Sigmoid colon (tissue), 7 donors: ENCODE results near the gene TADA2A. TPM values are rescaled to one million over a fixed set of nuclear protein-coding genes. Genes with fewer than 3 reads are reported as not detected.

ENCODE experiments used
- DNase-seq: peaks from one replicate; pipeline ENCODE4 v3.0.0-alpha.2; 2019
- H3K27ac ChIP-seq, 4 donors: fragments of 200-600 bp; sonication (generic); one replicate each; pipeline ENCODE4 v1.5.1; 2016 to 2019; ENCODE audit warnings: mild to moderate bottlenecking in 1 of 4
- H3K27me3 ChIP-seq, 3 donors: fragments of 200-600 bp; sonication (generic); one replicate each; pipeline ENCODE4 v1.5.1; 2019; ENCODE audit warnings: mild to moderate bottlenecking in 1 of 3
- H3K36me3 ChIP-seq, 4 donors: fragments of 200-600 bp; sonication (generic); one replicate each; pipeline ENCODE4 v1.5.1; 2016 to 2019
- H3K4me1 ChIP-seq, 4 donors: fragments of 200-600 bp; sonication (generic); one replicate each; pipeline ENCODE4 v1.5.1; 2017 to 2019
- H3K4me3 ChIP-seq, 4 donors: fragments of 200-600 bp; sonication (generic); one replicate each; pipeline ENCODE4 v1.5.1; 2017 to 2019; ENCODE audit warnings: mild to moderate bottlenecking in 2 of 4, moderate library complexity in 1 of 4
- H3K9me3 ChIP-seq, 4 donors: fragments of 200-600 bp in 3 of 4; sonication (generic) in 3 of 4; one replicate each; pipeline versions ENCODE4 v1.5.1 to v1.6.1; 2013 to 2019
- EP300 ChIP-seq, 4 donors: sonication (generic); formaldehyde crosslinking; IDR thresholded peaks; one replicate each; pipeline ENCODE4 v1.6.1; 2017; ENCODE audit warnings: antibody characterized with exemption in 4 of 4
- POLR2A ChIP-seq, 2 donors: fragments of 450-650 bp; IDR thresholded peaks; one replicate each; pipeline ENCODE4 v1.6.1; 2016; ENCODE audit warnings: antibody characterized with exemption in 2 of 2, mild to moderate bottlenecking in 2 of 2, moderate library complexity in 2 of 2
- POLR2AphosphoS5 ChIP-seq, 4 donors: sonication (generic); formaldehyde crosslinking; IDR thresholded peaks; one replicate each; pipeline ENCODE4 v1.6.1; 2017; ENCODE audit warnings: antibody characterized with exemption in 4 of 4
- WGBS, 2 donors: extraction: QIAGEN DNeasy Blood & Tissue Kit; methylation state at CpG; one replicate each; pipeline ENCODE4 v1.1.7; 2013; 5-methylcytosine and 5-hydroxymethylcytosine counted together
- intact Hi-C: fragments of 100-400 bp; cut with DNase I; formaldehyde crosslinking; loops from one replicate; pipeline ENCODE4 v1.15.1; 2023
- polyA plus RNA-seq, 3 donors: library from polyadenylated mRNA; stranded (reverse); fragments of 200-250 nt; gene quantifications; one replicate each; pipeline ENCODE4 v1.2.3, GENCODE V29; 2013
- total RNA-seq, 4 donors: library from RNA; depleted of rRNA; stranded (reverse); fragments of >200 nt; gene quantifications; one replicate each; pipeline ENCODE4 v1.1.0, GENCODE V29; 2016
- TF ChIP-seq, protein P1 (sequence below), 4 experiments: fragments of 450-650 bp in 3 of 4; fragments of 200-600 bp in 1 of 4; IDR thresholded peaks; one replicate each; pipeline ENCODE4 v1.5.1; 2016 to 2019; ENCODE audit warnings: antibody characterized with exemption in 4 of 4, mild to moderate bottlenecking in 3 of 4, moderate library complexity in 2 of 4
- donor health status: healthy with polysubstance abuse.
- donor health status: Bipolar disorder and iron deficiency.
- donor health status: healthy.

Gene TADA2A
- total and polyA plus RNA-seq, 7 donors: 7.2 to 22.7 (median 15.0) TPM

- no peak overlapping the region for H3K4me3 ChIP-seq
- no peaks in the 10 kb centered on the region for H3K27me3 ChIP-seq
- DNase-seq: no peak
- intact Hi-C loops: no loop called here
- H3K36me3 ChIP-seq: no peaks in the 10 kb centered on the region
- H3K9me3 ChIP-seq: no peaks in the 10 kb centered on the region
- TF ChIP-seq EP300 (IDR thresholded peaks at IDR 0.05) (no peak), POLR2AphosphoS5 (IDR thresholded peaks at IDR 0.05) (no peak), POLR2A (IDR thresholded peaks at IDR 0.05) (no peak)
- TF ChIP-seq, protein P1, sequence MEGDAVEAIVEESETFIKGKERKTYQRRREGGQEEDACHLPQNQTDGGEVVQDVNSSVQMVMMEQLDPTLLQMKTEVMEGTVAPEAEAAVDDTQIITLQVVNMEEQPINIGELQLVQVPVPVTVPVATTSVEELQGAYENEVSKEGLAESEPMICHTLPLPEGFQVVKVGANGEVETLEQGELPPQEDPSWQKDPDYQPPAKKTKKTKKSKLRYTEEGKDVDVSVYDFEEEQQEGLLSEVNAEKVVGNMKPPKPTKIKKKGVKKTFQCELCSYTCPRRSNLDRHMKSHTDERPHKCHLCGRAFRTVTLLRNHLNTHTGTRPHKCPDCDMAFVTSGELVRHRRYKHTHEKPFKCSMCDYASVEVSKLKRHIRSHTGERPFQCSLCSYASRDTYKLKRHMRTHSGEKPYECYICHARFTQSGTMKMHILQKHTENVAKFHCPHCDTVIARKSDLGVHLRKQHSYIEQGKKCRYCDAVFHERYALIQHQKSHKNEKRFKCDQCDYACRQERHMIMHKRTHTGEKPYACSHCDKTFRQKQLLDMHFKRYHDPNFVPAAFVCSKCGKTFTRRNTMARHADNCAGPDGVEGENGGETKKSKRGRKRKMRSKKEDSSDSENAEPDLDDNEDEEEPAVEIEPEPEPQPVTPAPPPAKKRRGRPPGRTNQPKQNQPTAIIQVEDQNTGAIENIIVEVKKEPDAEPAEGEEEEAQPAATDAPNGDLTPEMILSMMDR (IDR thresholded peaks at IDR 0.05): no peak
- H3K27ac ChIP-seq: no peak overlapping the region
- peaks cover 0 to 6% (median 0%) of the 10 kb centered on the region in 4 donors for H3K4me1 ChIP-seq
These were observed 93.7 kb downstream of the TADA2A start for GRCh38 chr17:37500378-37500777.

DNA sequence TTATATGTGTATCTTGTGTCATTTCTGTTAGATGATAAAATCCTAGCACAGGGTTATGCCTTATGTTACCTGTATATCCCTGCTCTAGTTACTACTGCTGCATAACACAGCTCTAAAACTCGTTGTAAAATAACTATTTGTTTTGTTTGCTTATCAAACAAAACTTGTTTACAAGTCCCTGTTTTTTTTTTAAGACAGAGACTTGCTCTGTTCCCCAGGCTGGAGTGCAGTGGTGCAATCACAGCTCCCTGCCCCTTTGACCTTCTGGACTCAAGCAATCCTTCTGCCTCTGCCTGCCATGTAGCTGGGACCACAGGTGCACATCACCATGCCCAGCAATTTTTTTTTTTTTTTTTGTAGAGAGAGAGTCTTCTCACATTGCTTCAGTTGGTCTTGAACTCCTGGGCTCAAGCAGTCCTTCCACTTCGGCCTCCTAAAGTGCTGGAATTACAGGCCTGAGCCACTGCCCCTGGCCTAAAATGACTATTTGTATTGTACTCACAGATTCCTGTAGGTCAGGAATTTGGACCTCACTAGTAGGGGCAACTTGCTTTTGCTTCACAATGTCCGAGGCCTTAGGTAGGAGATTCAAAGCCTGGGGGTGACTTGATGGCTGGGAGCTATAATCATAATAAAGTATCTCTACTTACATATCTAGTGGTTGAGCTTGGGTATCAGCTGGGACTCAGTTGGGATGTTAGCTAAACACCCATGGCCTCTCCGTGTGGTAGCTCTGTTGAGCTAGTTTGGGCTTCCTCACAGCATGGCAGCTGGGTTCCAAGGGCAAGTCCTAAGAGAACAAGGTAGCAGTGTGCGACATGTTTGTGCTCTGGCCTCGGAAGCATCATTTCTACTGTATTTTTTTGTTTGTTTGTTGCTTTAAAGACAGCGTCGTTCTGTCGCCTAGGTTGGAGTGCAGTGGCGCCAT, 95.6 kb downstream of the TADA2A start:
- H3K27ac ChIP-seq: no peak overlapping the region
- WGBS, 2 donors: 84 to 92% methylated on average over 10 of the region's 10 CpGs
- peaks cover 0 to 11% (median 9%) of the 10 kb centered on the region in 4 donors for H3K4me1 ChIP-seq
- intact Hi-C loops: no loop called here
- no peaks in the 10 kb centered on the region for H3K36me3 ChIP-seq
- no peak for DNase-seq
- no peaks in the 10 kb centered on the region for H3K27me3 ChIP-seq
- no peaks in the 10 kb centered on the region for H3K9me3 ChIP-seq
- H3K4me3 ChIP-seq: no peak overlapping the region
- no peak for TF ChIP-seq POLR2AphosphoS5 (IDR thresholded peaks at IDR 0.05)
- TF ChIP-seq, protein P1 (IDR thresholded peaks at IDR 0.05): no peak
- no peak for TF ChIP-seq POLR2A (IDR thresholded peaks at IDR 0.05)
- TF ChIP-seq EP300 (IDR thresholded peaks at IDR 0.05): no peak

DNA sequence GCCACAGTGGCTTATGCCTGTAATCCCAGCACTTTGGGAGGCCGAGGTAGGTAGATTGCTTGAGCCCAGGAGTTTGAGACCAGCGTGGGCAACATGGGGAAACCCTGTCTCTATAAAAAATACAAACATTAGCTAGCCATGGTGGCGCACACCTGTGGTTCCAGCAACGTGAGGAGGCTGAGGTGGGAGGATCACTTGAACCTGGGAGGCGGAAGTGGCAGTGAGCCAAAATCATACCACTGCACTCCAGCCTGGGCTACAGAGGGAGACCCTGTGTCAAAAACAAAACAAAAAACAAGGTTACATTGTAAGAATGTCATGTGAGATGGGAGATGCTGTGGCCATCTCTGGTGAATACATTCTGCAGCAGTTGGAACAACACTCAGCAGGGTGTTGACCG, 96.5 kb downstream of the TADA2A start:
- Histone ChIP-seq H3K27ac (no peak overlapping the region), H3K36me3 (no peaks in the 10 kb centered on the region), H3K4me1 (peaks cover 0 to 14% (median 13%) of the 10 kb centered on the region in 4 donors), H3K9me3 (no peaks in the 10 kb centered on the region), H3K4me3 (no peak overlapping the region), H3K27me3 (no peaks in the 10 kb centered on the region)
- WGBS, 2 donors: 96% methylated on average over 6 of the region's 6 CpGs
- TF ChIP-seq, protein P1 (IDR thresholded peaks at IDR 0.05): no peak
- no peak for TF ChIP-seq EP300 (IDR thresholded peaks at IDR 0.05)
- no peak for TF ChIP-seq POLR2A (IDR thresholded peaks at IDR 0.05)
- TF ChIP-seq POLR2AphosphoS5 (IDR thresholded peaks at IDR 0.05): no peak
- intact Hi-C loops: no loop called here
- no peak for DNase-seq

GRCh38 chr17:37505333-37505732, 98.6 kb downstream of the TADA2A start:
- H3K4me3 ChIP-seq: no peak overlapping the region
- H3K4me1 ChIP-seq: peaks cover 0 to 14% (median 12%) of the 10 kb centered on the region in 4 donors
- no peaks in the 10 kb centered on the region for H3K36me3 ChIP-seq
- no peaks in the 10 kb centered on the region for H3K27me3 ChIP-seq
- no peaks in the 10 kb centered on the region for H3K9me3 ChIP-seq
- no peak for TF ChIP-seq POLR2AphosphoS5 (IDR thresholded peaks at IDR 0.05)
- DNase-seq: no peak
- intact Hi-C loops: no loop called here
- no peak overlapping the region for H3K27ac ChIP-seq
- 91% methylated on average over 3 of the region's 3 CpGs for WGBS, 2 donors

GRCh38 chr17:37506678-37507077, 100.0 kb downstream of the TADA2A start:
- TF ChIP-seq, protein P1 (IDR thresholded peaks at IDR 0.05): peak in 3 of 4 experiments; percentile 21 to 45 (median 26)
- no peak for TF ChIP-seq POLR2AphosphoS5 (IDR thresholded peaks at IDR 0.05)
- TF ChIP-seq EP300 (IDR thresholded peaks at IDR 0.05): no peak
- H3K4me3 ChIP-seq: no peak overlapping the region
- no peaks in the 10 kb centered on the region for H3K9me3 ChIP-seq
- 77 to 79% methylated on average over 10 of the region's 10 CpGs for WGBS, 2 donors
- H3K36me3 ChIP-seq: no peaks in the 10 kb centered on the region
- intact Hi-C loops: no loop called here
- peak overlapping the region in 1 of 4 donors; percentile 37 for H3K27ac ChIP-seq
- no peak for DNase-seq
- peaks cover 0 to 14% (median 10%) of the 10 kb centered on the region in 4 donors for H3K4me1 ChIP-seq
- no peaks in the 10 kb centered on the region for H3K27me3 ChIP-seq
